Myocyte (in vitro differentiated cells): ENCODE results near the gene TRANK1. TPM values are rescaled to one million over a fixed set of nuclear protein-coding genes. Genes with fewer than 3 reads are reported as not detected.

Source experiments
- DNase-seq: peaks from one replicate; pipeline ENCODE4 v3.0.0-alpha.2; 2012; ENCODE audit warnings: low read depth
- total RNA-seq: library from RNA; depleted of rRNA; stranded (reverse); fragments of >200 nt; gene quantifications from 2 replicates; pipeline ENCODE4 v1.2.3, GENCODE V29; 2014

TRANK1 gene
- total RNA-seq, 1 donor from 2014 or later, result 7.5 TPM

GRCh38 chr3:36804295-36805055 lies 140.4 kb downstream of the TRANK1 start:
- DNase-seq, result no peak

- no peak for DNase-seq
Measured at GRCh38 chr3:36803091-36803791, 141.6 kb downstream of the TRANK1 start.

- no peak for DNase-seq
Measured at GRCh38 chr3:36800533-36801116, 144.2 kb downstream of the TRANK1 start.

GRCh38 chr3:36796881-36797280 lies 148.0 kb downstream of the TRANK1 start:
- DNase-seq, result peak; percentile 50

- DNase-seq, result no peak
Measured at GRCh38 chr3:36796161-36796560, 148.7 kb downstream of the TRANK1 start.

GRCh38 chr3:36795622-36796021 lies 149.2 kb downstream of the TRANK1 start:
- DNase-seq, result no peak

- peak; percentile 33 for DNase-seq
Measured at GRCh38 chr3:36792342-36792741, 152.5 kb downstream of the TRANK1 start.

GRCh38 chr3:36790765-36791164 lies 154.1 kb downstream of the TRANK1 start:
- DNase-seq, result no peak

- no peak for DNase-seq
Measured at GRCh38 chr3:36786921-36787890, 157.6 kb downstream of the TRANK1 start.

- no peak for DNase-seq
Measured at GRCh38 chr3:36784138-36784635, 160.7 kb downstream of the TRANK1 start.

GRCh38 chr3:36777424-36778218 lies 167.2 kb downstream of the TRANK1 start:
- no peak for DNase-seq

Other genes with a start within 250 kb of the TRANK1 start
- not detected in 2 replicates for gene DCLK3, start 180.5 kb downstream of the TRANK1 start, total RNA-seq
- 19.7 and 22.1 TPM in 2 replicates for gene EPM2AIP1, start 48.1 kb upstream of the TRANK1 start, total RNA-seq
- gene MLH1, start 48.5 kb upstream of the TRANK1 start, total RNA-seq, result 43.8 and 45.6 TPM in 2 replicates
- 64.0 and 87.2 TPM in 2 replicates for gene LRRFIP2, start 229.5 kb upstream of the TRANK1 start, total RNA-seq